GM12892 (cell line): ENCODE measurements around the gene JAZF1.

Experiments
- POLR2A ChIP-seq: IDR thresholded peaks from 2 replicates; pipeline ENCODE4 v1.6.1; 2011; ENCODE audit warnings: low read depth, low read length, control low read depth
- POLR2AphosphoS5 ChIP-seq: IDR thresholded peaks from 2 replicates; pipeline ENCODE4 v1.6.1; 2011; ENCODE audit warnings: low read depth, low read length, control low read depth
- TAF1 ChIP-seq: IDR thresholded peaks from 2 replicates; pipeline ENCODE4 v1.6.1; 2011; ENCODE audit warnings: low read depth, mild to moderate bottlenecking, control low read depth, low read length, borderline replicate concordance

DNA sequence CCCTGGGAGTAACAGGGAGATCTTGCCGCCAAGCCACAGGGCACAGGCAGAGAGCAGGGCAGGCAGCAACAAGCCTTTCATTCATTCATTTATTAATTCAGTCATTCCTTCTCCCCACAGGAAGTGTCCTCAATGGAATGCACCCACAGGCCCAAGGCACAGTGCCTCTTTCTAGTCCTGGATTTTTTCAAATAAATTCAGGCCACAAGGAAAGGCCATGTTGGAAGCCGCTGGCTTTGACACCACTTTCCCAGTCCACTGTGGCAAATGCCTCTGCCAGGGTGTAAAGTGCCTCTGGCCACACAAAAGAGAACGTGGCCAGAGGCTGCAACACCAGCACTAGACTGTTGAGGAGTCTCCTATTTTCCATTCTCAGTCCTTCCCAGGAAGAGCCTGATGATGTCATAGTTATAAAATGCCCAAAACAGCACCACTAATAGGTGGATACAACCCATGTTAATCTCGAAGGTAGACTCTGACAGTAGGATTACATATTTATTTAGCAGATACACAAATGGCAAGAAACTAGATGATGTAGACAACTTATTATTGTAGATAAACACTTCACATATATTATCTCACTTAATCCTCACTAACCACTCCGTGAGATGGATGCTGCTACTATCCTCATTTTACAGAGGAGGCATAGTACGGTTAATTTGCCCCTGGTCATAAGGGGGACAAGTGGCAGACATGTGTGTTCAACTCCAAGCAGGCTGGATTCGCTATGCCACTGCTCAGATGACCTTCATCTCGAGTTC lies 5.5 kb downstream of the JAZF1 start:
- no peak for TF ChIP-seq POLR2A
- no peak for TF ChIP-seq POLR2AphosphoS5
- TF ChIP-seq TAF1, result no peak
